Measurements from ENCODE around the gene TNFRSF12A. TPM values are rescaled to one million over a fixed set of nuclear protein-coding genes. Genes with fewer than 3 reads are reported as not detected.
A peak's percentile ranks its signal among the peaks of the same experiment; 100 is the strongest.

The TNFRSF12A gene
- total RNA-seq (0.94 TPM), polyA plus RNA-seq (1 to 10 TPM in 1 of 4 donors, under 1 TPM in 2, not detected in 1; 0.69 to 1.2 (median 0.78) TPM)

- Histone ChIP-seq H3K27ac (ENCODE audit: insufficient read depth, low read length, poor library complexity, severe bottlenecking) (peak within 1 kb of the TSS; percentile 91), H3K36me3 (ENCODE audit: control insufficient read depth, insufficient read depth, low read length) (no peaks in the 10 kb centered on the region), H3K9me3 (ENCODE audit: control insufficient read depth in 2 of 2, low read length in 2 of 2) (no peaks in the 10 kb centered on the region), H3K4me1 (ENCODE audit: control insufficient read depth, insufficient read depth, low read length, poor library complexity, severe bottlenecking) (peaks cover 52% of the 10 kb centered on the region), H3K27me3 (ENCODE audit: control insufficient read depth, insufficient read depth, low read length) (no peaks in the 10 kb centered on the region), H3K4me3 (ENCODE audit: low read depth, low read length) (peak within 1 kb of the TSS; percentile 59)
- DNase-seq (peak; percentile 51 to 82 (median 63)), ATAC-seq (ENCODE audit: low read depth in 2 of 2) (peak; percentile 7 to 12)
- H3K27me3 Mint-ChIP-seq = peaks cover 15% of the 10 kb centered on the region
- H3K4me3 Mint-ChIP-seq = peak within 1 kb of the TSS; percentile 88 to 98 (median 90)
- H3K9me3 Mint-ChIP-seq = no peaks in the 10 kb centered on the region
- peak within 1 kb of the TSS; percentile 66 to 80 (median 71) for H3K27ac Mint-ChIP-seq
- peaks cover 4 to 57% (median 26%) of the 10 kb centered on the region in 4 donors for H3K4me1 Mint-ChIP-seq
- H3K36me3 Mint-ChIP-seq = peaks cover 4% of the 10 kb centered on the region
Observed at GRCh38 chr16:3020247-3020603, at the start of gene TNFRSF12A. Gene TNFRSF12A, plus strand, starts transcription at chr16:3020368. Its CDS starts 30 bp downstream, at chr16:3020398.

- no peak overlapping the region for H3K27ac ChIP-seq (ENCODE audit: insufficient read depth, low read length, poor library complexity, severe bottlenecking)
- no peaks in the 10 kb centered on the region for H3K36me3 ChIP-seq (ENCODE audit: control insufficient read depth, insufficient read depth, low read length)
- peak overlapping the region; percentile 72 to 86 (median 78) for H3K4me3 Mint-ChIP-seq
- H3K9me3 ChIP-seq (ENCODE audit: control insufficient read depth in 2 of 2, low read length in 2 of 2) = no peaks in the 10 kb centered on the region
- no peak overlapping the region for H3K27ac Mint-ChIP-seq
- ATAC-seq (ENCODE audit: low read depth in 2 of 2) (no peak), DNase-seq (no peak)
- H3K4me1 Mint-ChIP-seq = peaks cover 0 to 31% (median 4%) of the 10 kb centered on the region in 4 donors
- H3K27me3 ChIP-seq (ENCODE audit: control insufficient read depth, insufficient read depth, low read length) = no peaks in the 10 kb centered on the region
- H3K4me3 ChIP-seq (ENCODE audit: low read depth, low read length) = no peak overlapping the region
- no peaks in the 10 kb centered on the region for H3K36me3 Mint-ChIP-seq
- peaks cover 27% of the 10 kb centered on the region for H3K27me3 Mint-ChIP-seq
- peaks cover 0 to 1% (median 0%) of the 10 kb centered on the region in 7 donors for H3K9me3 Mint-ChIP-seq
- peaks cover 46% of the 10 kb centered on the region for H3K4me1 ChIP-seq (ENCODE audit: control insufficient read depth, insufficient read depth, low read length, poor library complexity, severe bottlenecking)
Observed at GRCh38 chr16:2970563-2970962, 49.6 kb upstream of the TNFRSF12A start.

- DNase-seq (no peak), ATAC-seq (ENCODE audit: low read depth in 2 of 2) (no peak)
- H3K27me3 ChIP-seq (ENCODE audit: control insufficient read depth, insufficient read depth, low read length) = no peaks in the 10 kb centered on the region
- no peak overlapping the region for H3K4me3 ChIP-seq (ENCODE audit: low read depth, low read length)
- Mint-ChIP-seq H3K4me1 (peaks cover 0 to 28% (median 4%) of the 10 kb centered on the region in 4 donors), H3K4me3 (peak overlapping the region; percentile 72 to 86 (median 78)), H3K27ac (no peak overlapping the region), H3K36me3 (no peaks in the 10 kb centered on the region), H3K27me3 (peaks cover 22% of the 10 kb centered on the region), H3K9me3 (peaks cover 0 to 1% (median 0%) of the 10 kb centered on the region in 7 donors)
- H3K27ac ChIP-seq (ENCODE audit: insufficient read depth, low read length, poor library complexity, severe bottlenecking) = no peak overlapping the region
- no peaks in the 10 kb centered on the region for H3K36me3 ChIP-seq (ENCODE audit: control insufficient read depth, insufficient read depth, low read length)
- peaks cover 39% of the 10 kb centered on the region for H3K4me1 ChIP-seq (ENCODE audit: control insufficient read depth, insufficient read depth, low read length, poor library complexity, severe bottlenecking)
- H3K9me3 ChIP-seq (ENCODE audit: control insufficient read depth in 2 of 2, low read length in 2 of 2) = no peaks in the 10 kb centered on the region
Observed at GRCh38 chr16:2971134-2971984, 48.8 kb upstream of the TNFRSF12A start.

GRCh38 chr16:2971985-2972784 is 48.0 kb upstream of the TNFRSF12A start:
- peaks cover 0 to 28% (median 4%) of the 10 kb centered on the region in 4 donors for H3K4me1 Mint-ChIP-seq
- DNase-seq = no peak
- no peaks in the 10 kb centered on the region for H3K27me3 ChIP-seq (ENCODE audit: control insufficient read depth, insufficient read depth, low read length)
- no peak overlapping the region for H3K27ac ChIP-seq (ENCODE audit: insufficient read depth, low read length, poor library complexity, severe bottlenecking)
- peaks cover 31% of the 10 kb centered on the region for H3K4me1 ChIP-seq (ENCODE audit: control insufficient read depth, insufficient read depth, low read length, poor library complexity, severe bottlenecking)
- H3K36me3 ChIP-seq (ENCODE audit: control insufficient read depth, insufficient read depth, low read length) = no peaks in the 10 kb centered on the region
- H3K27me3 Mint-ChIP-seq = peaks cover 22% of the 10 kb centered on the region
- no peaks in the 10 kb centered on the region for H3K9me3 ChIP-seq (ENCODE audit: control insufficient read depth in 2 of 2, low read length in 2 of 2)
- H3K9me3 Mint-ChIP-seq = peaks cover 0 to 1% (median 0%) of the 10 kb centered on the region in 7 donors
- no peak overlapping the region for H3K4me3 ChIP-seq (ENCODE audit: low read depth, low read length)
- no peak overlapping the region for H3K27ac Mint-ChIP-seq
- H3K36me3 Mint-ChIP-seq = no peaks in the 10 kb centered on the region
- peak overlapping the region in 1 of 4 donors; percentile 81 for H3K4me3 Mint-ChIP-seq
- no peak for ATAC-seq (ENCODE audit: low read depth in 2 of 2)

GRCh38 chr16:2973093-2973492 is 47.1 kb upstream of the TNFRSF12A start:
- H3K9me3 ChIP-seq (ENCODE audit: control insufficient read depth in 2 of 2, low read length in 2 of 2) = no peaks in the 10 kb centered on the region
- no peaks in the 10 kb centered on the region for H3K27me3 ChIP-seq (ENCODE audit: control insufficient read depth, insufficient read depth, low read length)
- Mint-ChIP-seq H3K4me3 (peak overlapping the region in 1 of 4 donors; percentile 12), H3K4me1 (peaks cover 0 to 23% (median 4%) of the 10 kb centered on the region in 4 donors), H3K9me3 (peaks cover 0 to 1% (median 0%) of the 10 kb centered on the region in 7 donors), H3K36me3 (no peaks in the 10 kb centered on the region), H3K27me3 (peaks cover 19% of the 10 kb centered on the region), H3K27ac (no peak overlapping the region)
- ATAC-seq (ENCODE audit: low read depth in 2 of 2) (no peak), DNase-seq (no peak)
- H3K27ac ChIP-seq (ENCODE audit: insufficient read depth, low read length, poor library complexity, severe bottlenecking) = no peak overlapping the region
- no peak overlapping the region for H3K4me3 ChIP-seq (ENCODE audit: low read depth, low read length)
- H3K4me1 ChIP-seq (ENCODE audit: control insufficient read depth, insufficient read depth, low read length, poor library complexity, severe bottlenecking) = peaks cover 22% of the 10 kb centered on the region
- H3K36me3 ChIP-seq (ENCODE audit: control insufficient read depth, insufficient read depth, low read length) = no peaks in the 10 kb centered on the region

- peaks cover 13% of the 10 kb centered on the region for H3K27me3 Mint-ChIP-seq
- DNase-seq (no peak), ATAC-seq (ENCODE audit: low read depth in 2 of 2) (no peak)
- Histone ChIP-seq H3K4me3 (ENCODE audit: low read depth, low read length) (no peak overlapping the region), H3K27ac (ENCODE audit: insufficient read depth, low read length, poor library complexity, severe bottlenecking) (no peak overlapping the region), H3K36me3 (ENCODE audit: control insufficient read depth, insufficient read depth, low read length) (no peaks in the 10 kb centered on the region), H3K9me3 (ENCODE audit: control insufficient read depth in 2 of 2, low read length in 2 of 2) (no peaks in the 10 kb centered on the region), H3K4me1 (ENCODE audit: control insufficient read depth, insufficient read depth, low read length, poor library complexity, severe bottlenecking) (peaks cover 15% of the 10 kb centered on the region), H3K27me3 (ENCODE audit: control insufficient read depth, insufficient read depth, low read length) (no peaks in the 10 kb centered on the region)
- H3K36me3 Mint-ChIP-seq = no peaks in the 10 kb centered on the region
- peaks cover 0 to 16% (median 0%) of the 10 kb centered on the region in 4 donors for H3K4me1 Mint-ChIP-seq
- H3K4me3 Mint-ChIP-seq = peak overlapping the region in 1 of 4 donors; percentile 12
- H3K27ac Mint-ChIP-seq = no peak overlapping the region
- no peaks in the 10 kb centered on the region for H3K9me3 Mint-ChIP-seq
Observed at GRCh38 chr16:2973605-2974318, 46.4 kb upstream of the TNFRSF12A start.

GRCh38 chr16:2974319-2975056 is 45.7 kb upstream of the TNFRSF12A start:
- no peak overlapping the region for H3K27ac Mint-ChIP-seq
- H3K27me3 Mint-ChIP-seq = peaks cover 11% of the 10 kb centered on the region
- no peak overlapping the region for H3K27ac ChIP-seq (ENCODE audit: insufficient read depth, low read length, poor library complexity, severe bottlenecking)
- H3K36me3 ChIP-seq (ENCODE audit: control insufficient read depth, insufficient read depth, low read length) = no peaks in the 10 kb centered on the region
- H3K9me3 Mint-ChIP-seq = no peaks in the 10 kb centered on the region
- peaks cover 0 to 15% (median 0%) of the 10 kb centered on the region in 4 donors for H3K4me1 Mint-ChIP-seq
- ATAC-seq (ENCODE audit: low read depth in 2 of 2) (no peak), DNase-seq (no peak)
- no peaks in the 10 kb centered on the region for H3K27me3 ChIP-seq (ENCODE audit: control insufficient read depth, insufficient read depth, low read length)
- H3K9me3 ChIP-seq (ENCODE audit: control insufficient read depth in 2 of 2, low read length in 2 of 2) = no peaks in the 10 kb centered on the region
- H3K4me3 Mint-ChIP-seq = no peak overlapping the region
- H3K36me3 Mint-ChIP-seq = no peaks in the 10 kb centered on the region
- peaks cover 16% of the 10 kb centered on the region for H3K4me1 ChIP-seq (ENCODE audit: control insufficient read depth, insufficient read depth, low read length, poor library complexity, severe bottlenecking)
- H3K4me3 ChIP-seq (ENCODE audit: low read depth, low read length) = no peak overlapping the region

Data from CD4-positive, CD25-positive, alpha-beta regulatory T cell (primary cell).